IMR-90 (cell line): Measurements from ENCODE around the gene ELFN2. TPM values are rescaled to one million over a fixed set of nuclear protein-coding genes. Genes with fewer than 3 reads are reported as not detected.

ENCODE experiments used
- ATAC-seq: fragments of 200-7000 bp; cut with Tn5 transposase; 2 replicates; pipeline ENCODE4 v1.9.1; 2020; ENCODE audit warnings: low read depth, mild to moderate bottlenecking, moderate library complexity
- BruUV-seq: library from RNA; stranded (reverse); fragments of 400-500 nt; replicated peaks from 2 replicates; lab custom pipeline; 2021; lab: Mats Ljungman, UMichigan
- CTCF ChIA-PET: fragments of 300-600 bp; formaldehyde crosslinking; extraction: SDS; loops from one replicate; lab custom pipeline; 2021; ENCODE audit warnings: antibody characterized with exemption; lab: Yijun Ruan, JAX
- POLR2A ChIA-PET: fragments of 300-600 bp; sonication (Branson Sonifier 250); formaldehyde crosslinking; loops from one replicate; lab custom pipeline; 2022; ENCODE audit warnings: antibody characterized with exemption; ENCODE audit not compliant: unreplicated experiment; lab: Charles Lee
- DNase-seq: peaks from one replicate; pipeline ENCODE4 v3.0.0; 2013
- H2AFZ ChIP-seq: replicated peaks from 2 replicates; pipeline ENCODE3; 2013; ENCODE audit warnings: low read length, mild to moderate bottlenecking; ENCODE audit not compliant: poor library complexity
- H2AK5ac ChIP-seq: 2 replicates; pipeline ENCODE4 v1.6.1; 2013; ENCODE audit warnings: low read depth, low read length, inconsistent platforms
- H2AK9ac ChIP-seq: replicated peaks from 2 replicates; pipeline ENCODE3; 2013; ENCODE audit warnings: mild to moderate bottlenecking, low read depth, low read length, moderate library complexity; ENCODE audit not compliant: poor library complexity
- H2BK120ac ChIP-seq: 2 replicates; pipeline ENCODE4 v1.6.1; 2013; ENCODE audit warnings: low read depth, low read length, inconsistent platforms
- H2BK15ac ChIP-seq: 3 replicates; pipeline ENCODE4 v1.6.1; 2013; ENCODE audit warnings: low read depth, low read length, inconsistent platforms
- H2BK20ac ChIP-seq: 2 replicates; pipeline ENCODE4 v1.6.1; 2013; ENCODE audit warnings: low read depth, mild to moderate bottlenecking, inconsistent platforms, low read length, moderate library complexity
- H2BK5ac ChIP-seq: 2 replicates; pipeline ENCODE4 v1.6.1; 2013; ENCODE audit warnings: mild to moderate bottlenecking, low read depth, low read length, inconsistent platforms; ENCODE audit not compliant: poor library complexity, severe bottlenecking
- H3K14ac ChIP-seq: replicated peaks from 2 replicates; pipeline ENCODE4 v1.6.1; 2013; ENCODE audit warnings: low read depth, low read length, inconsistent platforms
- H3K18ac ChIP-seq: 2 replicates; pipeline ENCODE4 v1.6.1; 2013; ENCODE audit warnings: low read depth, low read length, control low read depth
- H3K23ac ChIP-seq: 2 replicates; pipeline ENCODE4 v1.6.1; 2013; ENCODE audit warnings: low read depth, low read length, inconsistent platforms
- H3K27ac ChIP-seq: 2 replicates; pipeline ENCODE4 v1.5.1; 2013; ENCODE audit warnings: mild to moderate bottlenecking, control low read depth, low read length; ENCODE audit not compliant: insufficient read depth
- H3K27me3 ChIP-seq: 2 replicates; pipeline ENCODE4 v1.6.1; 2013; ENCODE audit warnings: low read length; ENCODE audit not compliant: control insufficient read depth, insufficient read depth
- H3K36me3 ChIP-seq: 2 replicates; pipeline ENCODE4 v1.6.1; 2013; ENCODE audit warnings: low read length, mixed read lengths; ENCODE audit not compliant: control insufficient read depth, insufficient read depth
- H3K4ac ChIP-seq: 2 replicates; pipeline ENCODE4 v1.6.1; 2013; ENCODE audit warnings: low read depth, low read length, inconsistent platforms
- H3K4me1 ChIP-seq: 2 replicates; pipeline ENCODE4 v1.6.1; 2013; ENCODE audit warnings: low read length, mixed read lengths; ENCODE audit not compliant: control insufficient read depth, insufficient read depth
- H3K4me2 ChIP-seq: 2 replicates; pipeline ENCODE4 v1.6.1; 2013; ENCODE audit warnings: low read depth, mild to moderate bottlenecking, control low read depth, low read length, moderate library complexity
- H3K4me3 ChIP-seq: 2 replicates; pipeline ENCODE4 v1.5.1; 2013; ENCODE audit warnings: low read depth, mild to moderate bottlenecking, control low read depth, low read length, moderate library complexity; ENCODE audit not compliant: insufficient read depth
- H3K56ac ChIP-seq: 2 replicates; pipeline ENCODE4 v1.6.1; 2013; ENCODE audit warnings: low read length, inconsistent platforms; ENCODE audit not compliant: insufficient read depth; ENCODE audit errors: extremely low read depth
- H3K79me1 ChIP-seq, 2 experiments: 2 replicates each; pipeline ENCODE4 v1.6.1; 2013; ENCODE audit warnings: low read length in 2 of 2, inconsistent platforms in 1 of 2, low read depth in 1 of 2
- H3K9ac ChIP-seq: 2 replicates; pipeline ENCODE4 v1.6.1; 2013; ENCODE audit warnings: low read depth, low read length, control low read depth
- H3K9me1 ChIP-seq: 2 replicates; pipeline ENCODE4 v1.6.1; 2013; ENCODE audit warnings: low read length, inconsistent platforms; ENCODE audit not compliant: insufficient read depth
- H3K9me3 ChIP-seq: 2 replicates; pipeline ENCODE4 v1.6.1; 2013; ENCODE audit warnings: low read length; ENCODE audit not compliant: control insufficient read depth, insufficient read depth
- H4K20me1 ChIP-seq: 2 replicates; pipeline ENCODE4 v1.6.1; 2013; ENCODE audit warnings: low read length, inconsistent platforms; ENCODE audit not compliant: insufficient read depth
- H4K5ac ChIP-seq: 2 replicates; pipeline ENCODE4 v1.6.1; 2013; ENCODE audit warnings: mild to moderate bottlenecking, low read depth, low read length, control low read depth
- H4K8ac ChIP-seq, 2 experiments: 2 replicates each; pipeline ENCODE4 v1.6.1; 2013; ENCODE audit warnings: low read depth in 2 of 2, low read length in 2 of 2, control low read depth in 1 of 2, inconsistent platforms in 1 of 2
- H4K91ac ChIP-seq: 2 replicates; pipeline ENCODE4 v1.6.1; 2013; ENCODE audit warnings: low read depth, low read length, inconsistent platforms; ENCODE audit not compliant: insufficient read depth
- ELK1 ChIP-seq: fragments of 150-350 bp; IDR thresholded peaks from 2 replicates; pipeline ENCODE4 v1.6.1; 2016; ENCODE audit warnings: low read depth, mild to moderate bottlenecking, low read length, moderate library complexity, borderline replicate concordance
- MAZ ChIP-seq: IDR thresholded peaks from 2 replicates; pipeline ENCODE4 v1.6.1; 2012; ENCODE audit warnings: low read depth, mild to moderate bottlenecking, low read length, improper control_type of control experiment, moderate library complexity, borderline replicate concordance
- RAD21 ChIP-seq: IDR thresholded peaks from 2 replicates; pipeline ENCODE4 v1.6.1; 2012; ENCODE audit warnings: low read length, improper control_type of control experiment
- WGBS, 2 experiments: methylation state at CpG; one replicate each; pipeline versions ENCODE4 v1.1.5 to v1.1.7; 2013; ENCODE audit warnings: missing lambda C conversion rate in 2 of 2; ENCODE audit not compliant: insufficient read length in 1 of 2; ENCODE audit errors: extremely low coverage in 2 of 2; 5-methylcytosine and 5-hydroxymethylcytosine counted together
- dilution Hi-C: fragments of 300-500 bp; cut with HindIII; formaldehyde crosslinking; loops from one replicate; pipeline ENCODE4 v1.14.3; 2018; ENCODE audit warnings: low sequenced_read_pairs; ENCODE audit not compliant: unreplicated experiment
- in situ Hi-C: fragments of 300-500 bp; cut with MboI; formaldehyde crosslinking; loops from 3 replicates; pipeline ENCODE4 v1.14.3; 2019; ENCODE audit warnings: low sequenced_read_pairs, inconsistent platforms, mixed read lengths
- intact Hi-C: fragments of 100-400 bp; cut with micrococcal nuclease; formaldehyde crosslinking; loops from 2 replicates; pipeline ENCODE4 v1.10.0; 2022
- polyA plus RNA-seq, 3 experiments: library from polyadenylated mRNA; depleted of rRNA; stranded (reverse); fragments of >200 nt; gene quantifications; 2 replicates each; pipeline ENCODE4 v1.2.3, GENCODE V29; 2012; ENCODE audit warnings: low replicate concordance in 1 of 3
- total RNA-seq: library from RNA; depleted of rRNA; stranded (reverse); fragments of >200 nt; gene quantifications from 2 replicates; pipeline ENCODE4 v1.2.3, GENCODE V29; 2012

ELFN2 gene
- total and polyA plus RNA-seq, 2 of the 4 experiments (the other 2 are of a cell fraction), result 0.72 to 5.0 TPM

- DNase-seq, result no peak
- ATAC-seq, result no peak
- no peak overlapping the region for H4K8ac ChIP-seq
- H4K5ac ChIP-seq, result no peak overlapping the region
- POLR2A ChIA-PET, result no interaction called here
- H2AK5ac ChIP-seq, result no peak overlapping the region
- no peaks in the 10 kb centered on the region for H3K27me3 ChIP-seq
- intact Hi-C loops (no loop called here), dilution Hi-C loops (no loop called here), in situ Hi-C loops (no loop called here)
- H3K4me2 ChIP-seq, result no peak overlapping the region
- H3K14ac ChIP-seq, result no peak overlapping the region
- peaks cover 5% of the 10 kb centered on the region; the same call in 1 of the 2 replicates for H3K9me1 ChIP-seq
- H3K9me3 ChIP-seq, result no peaks in the 10 kb centered on the region
- no peak overlapping the region for H3K9ac ChIP-seq
- no peak overlapping the region for H4K91ac ChIP-seq
- no peaks in the 10 kb centered on the region for H3K36me3 ChIP-seq
- H3K23ac ChIP-seq, result no peak overlapping the region
- no peaks in the 10 kb centered on the region for H4K20me1 ChIP-seq
- no peak overlapping the region for H3K4me3 ChIP-seq
- no peak overlapping the region for H3K56ac ChIP-seq
- no peak overlapping the region for H2BK20ac ChIP-seq
- no peak overlapping the region for H2AFZ ChIP-seq
- H2AK9ac ChIP-seq, result no peak overlapping the region
- no peak overlapping the region for H3K4ac ChIP-seq
- no CpG with 5 or more reads among the region's 4 CpGs for WGBS, 2 experiments
- H3K79me1 ChIP-seq, result no peaks in the 10 kb centered on the region
- CTCF ChIA-PET, result no interaction called here
- H3K27ac ChIP-seq, result no peak overlapping the region
- H3K18ac ChIP-seq, result no peak overlapping the region
- H3K4me1 ChIP-seq, result no peaks in the 10 kb centered on the region
- no TSS peak for BruUV-seq
- TF ChIP-seq RAD21, result no peak
- TF ChIP-seq ELK1, result no peak
- no peak for TF ChIP-seq MAZ
- no peak overlapping the region for H2BK120ac ChIP-seq
- H2BK5ac ChIP-seq, result no peak overlapping the region
- no peak overlapping the region for H2BK15ac ChIP-seq
Observed at GRCh38 chr22:37368058-37368457, 59.2 kb downstream of the ELFN2 start.
